Nephron progenitor cell (in vitro differentiated cells): ENCODE results near the gene SMYD2.

Experiments
- DNase-seq: peaks from one replicate; pipeline ENCODE4 v3.0.0; 2021
- H3K27ac Mint-ChIP-seq: 2 replicates; pipeline ENCODE4 v1.8.0; 2021; ENCODE audit warnings: mild to moderate bottlenecking, moderate library complexity, mixed read lengths
- H3K27me3 Mint-ChIP-seq: 2 replicates; pipeline ENCODE4 v1.8.0; 2021; ENCODE audit warnings: mild to moderate bottlenecking, low read depth, mixed read lengths; ENCODE audit not compliant: poor library complexity
- H3K36me3 Mint-ChIP-seq: 2 replicates; pipeline ENCODE4 v1.8.0; 2021; ENCODE audit warnings: low read depth, mixed read lengths
- H3K4me1 Mint-ChIP-seq: 2 replicates; pipeline ENCODE4 v1.8.0; 2021; ENCODE audit warnings: mixed read lengths
- H3K4me3 Mint-ChIP-seq: 2 replicates; pipeline ENCODE4 v1.8.0; 2021; ENCODE audit warnings: mild to moderate bottlenecking, moderate library complexity, mixed read lengths
- H3K9me3 Mint-ChIP-seq: 2 replicates; pipeline ENCODE4 v1.8.0; 2021; ENCODE audit warnings: mild to moderate bottlenecking, moderate library complexity, mixed read lengths
- CTCF ChIP-seq: fragments of 200-600 bp; sonication (generic); IDR thresholded peaks from 2 replicates; pipeline ENCODE4 v1.5.0; 2021; ENCODE audit warnings: antibody characterized with exemption

Gene SMYD2

GRCh38 chr1:214327514-214327913 lies 46.6 kb downstream of the SMYD2 start:
- TF ChIP-seq CTCF: no peak
- H3K9me3 Mint-ChIP-seq: no peaks in the 10 kb centered on the region
- no peak overlapping the region for H3K27ac Mint-ChIP-seq
- H3K4me1 Mint-ChIP-seq: peaks cover 10% of the 10 kb centered on the region
- peaks cover 24% of the 10 kb centered on the region for H3K36me3 Mint-ChIP-seq
- no peak overlapping the region for H3K4me3 Mint-ChIP-seq
- no peak for DNase-seq
- peaks cover 3% of the 10 kb centered on the region for H3K27me3 Mint-ChIP-seq

GRCh38 chr1:214328770-214329469 lies 48.0 kb downstream of the SMYD2 start:
- peak; percentile 84 for TF ChIP-seq CTCF

GRCh38 chr1:214329470-214330220 lies 48.7 kb downstream of the SMYD2 start:
- Mint-ChIP-seq H3K27ac (no peak overlapping the region), H3K9me3 (no peaks in the 10 kb centered on the region), H3K4me1 (peaks cover 24% of the 10 kb centered on the region), H3K27me3 (peaks cover 7% of the 10 kb centered on the region), H3K4me3 (no peak overlapping the region), H3K36me3 (peaks cover 23% of the 10 kb centered on the region)
- DNase-seq: no peak
- no peak for TF ChIP-seq CTCF

More at GRCh38 chr1:214328770-214329469, 48.0 kb downstream of the SMYD2 start:
- peak; percentile 80 for DNase-seq
- Mint-ChIP-seq H3K27ac (no peak overlapping the region), H3K4me1 (peaks cover 19% of the 10 kb centered on the region), H3K27me3 (peaks cover 3% of the 10 kb centered on the region), H3K4me3 (no peak overlapping the region), H3K36me3 (peaks cover 24% of the 10 kb centered on the region), H3K9me3 (no peaks in the 10 kb centered on the region)

- DNase-seq: no peak
- peaks cover 7% of the 10 kb centered on the region for H3K27me3 Mint-ChIP-seq
- peaks cover 22% of the 10 kb centered on the region for H3K36me3 Mint-ChIP-seq
- no peak overlapping the region for H3K27ac Mint-ChIP-seq
- TF ChIP-seq CTCF: no peak
- H3K4me1 Mint-ChIP-seq: peaks cover 24% of the 10 kb centered on the region
- H3K4me3 Mint-ChIP-seq: no peak overlapping the region
- H3K9me3 Mint-ChIP-seq: no peaks in the 10 kb centered on the region
Measured at GRCh38 chr1:214330222-214330621, 49.3 kb downstream of the SMYD2 start.

GRCh38 chr1:214330715-214331114 lies 49.8 kb downstream of the SMYD2 start:
- H3K4me3 Mint-ChIP-seq: no peak overlapping the region
- DNase-seq: no peak
- peaks cover 20% of the 10 kb centered on the region for H3K36me3 Mint-ChIP-seq
- peaks cover 24% of the 10 kb centered on the region for H3K4me1 Mint-ChIP-seq
- no peaks in the 10 kb centered on the region for H3K9me3 Mint-ChIP-seq
- peaks cover 7% of the 10 kb centered on the region for H3K27me3 Mint-ChIP-seq
- peak overlapping the region; percentile 23 for H3K27ac Mint-ChIP-seq
- no peak for TF ChIP-seq CTCF
